Measurements from ENCODE around the gene TMSB15B.

DNA sequence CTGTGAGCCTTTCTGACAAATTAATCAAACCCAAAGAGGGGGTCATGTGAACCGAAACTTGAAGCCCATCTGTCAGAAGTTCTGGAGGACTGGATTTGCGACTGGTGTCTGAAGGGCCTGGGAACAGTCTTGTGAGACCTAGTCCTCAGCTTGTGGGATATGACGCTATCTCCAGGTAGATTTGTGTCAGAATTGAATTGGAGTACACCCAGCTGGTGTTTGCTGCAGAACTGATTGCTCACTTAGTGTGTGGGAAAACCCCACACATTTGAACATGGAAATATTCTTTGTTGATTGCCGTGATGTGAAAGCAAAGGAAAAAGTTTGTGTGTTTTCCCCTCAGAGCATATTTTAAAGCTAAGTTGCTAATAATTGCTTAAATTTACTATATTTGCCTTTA, 30.3 kb upstream of the TMSB15B start:
- TF ChIP-seq POLR2AphosphoS5 (IDR thresholded peaks at IDR 0.05; ENCODE audit: low read depth, low read length) (no peak), CHD2 (IDR thresholded peaks at IDR 0.05; ENCODE audit: low read length, partially characterized antibody) (no peak)

Measured in SK-N-SH (cell line).